OCI-LY3 (cell line): ENCODE measurements around the gene DGKG.

ENCODE experiments used
- H2AFZ ChIP-seq: fragments of 200-600, 300-600 bp; shearing (Covaris generic); 2 replicates; pipeline ENCODE4 v1.6.0; 2014; ENCODE audit warnings: antibody characterized with exemption, low read depth, low read length
- H3K27ac ChIP-seq: fragments of 200-600, 300-600 bp; sonication (generic); 2 replicates; pipeline ENCODE4 v1.5.1; 2014; ENCODE audit warnings: mild to moderate bottlenecking, low read length, moderate library complexity, mixed read lengths
- H3K27me3 ChIP-seq: fragments of 200-600, 300-600 bp; sonication (generic); 2 replicates; pipeline ENCODE4 v1.6.1; 2014; ENCODE audit warnings: low read depth, low read length, mixed read lengths
- H3K36me3 ChIP-seq: fragments of 200-600, 300-600 bp; sonication (generic); replicated peaks from 2 replicates; pipeline ENCODE3; 2014; ENCODE audit warnings: low read depth, low read length, mixed read lengths
- H3K4me1 ChIP-seq: fragments of 300-600, 200-600 bp; sonication (generic); 2 replicates; pipeline ENCODE4 v1.6.1; 2014; ENCODE audit warnings: low read length, mixed read lengths
- H3K4me2 ChIP-seq: fragments of 200-600, 300-600 bp; sonication (generic); 2 replicates; pipeline ENCODE4 v1.6.1; 2014; ENCODE audit warnings: low read length, mixed read lengths
- H3K4me3 ChIP-seq: fragments of 300-600, 200-600 bp; sonication (generic); 2 replicates; pipeline ENCODE4 v1.5.1; 2014; ENCODE audit warnings: antibody characterized with exemption, mild to moderate bottlenecking, low read length, moderate library complexity
- H3K79me2 ChIP-seq: fragments of 300-600, 200-600 bp; shearing (Covaris generic); 2 replicates; pipeline ENCODE4 v1.6.1; 2014; ENCODE audit warnings: mild to moderate bottlenecking, low read length, mixed read lengths
- H3K9ac ChIP-seq: fragments of 300-600, 200-600 bp; shearing (Covaris generic); 2 replicates; pipeline ENCODE4 v1.6.0; 2014; ENCODE audit warnings: mild to moderate bottlenecking, low read length, moderate library complexity
- H3K9me3 ChIP-seq: fragments of 200-600, 300-600 bp; shearing (Covaris generic); 2 replicates; pipeline ENCODE4 v1.6.1; 2014; ENCODE audit warnings: low read length, mixed read lengths; ENCODE audit not compliant: insufficient read depth
- H4K20me1 ChIP-seq: fragments of 200-600, 300-600 bp; sonication (generic); 2 replicates; pipeline ENCODE4 v1.6.1; 2016; ENCODE audit warnings: low read length, mixed read lengths; ENCODE audit not compliant: insufficient read depth
- EZH2phosphoT487 ChIP-seq: fragments of 200-600 bp; shearing (Covaris generic); IDR thresholded peaks from 2 replicates; pipeline ENCODE4 v1.6.1; 2018; ENCODE audit warnings: antibody characterized with exemption, mixed run types, low read depth
- TF ChIP-seq, protein P1 (sequence below): fragments of 200-600, 300-600 bp; sonication (generic); IDR thresholded peaks from 2 replicates; pipeline ENCODE4 v1.5.1; 2014; ENCODE audit warnings: antibody characterized with exemption, low read length, low read depth

The DGKG gene

DNA sequence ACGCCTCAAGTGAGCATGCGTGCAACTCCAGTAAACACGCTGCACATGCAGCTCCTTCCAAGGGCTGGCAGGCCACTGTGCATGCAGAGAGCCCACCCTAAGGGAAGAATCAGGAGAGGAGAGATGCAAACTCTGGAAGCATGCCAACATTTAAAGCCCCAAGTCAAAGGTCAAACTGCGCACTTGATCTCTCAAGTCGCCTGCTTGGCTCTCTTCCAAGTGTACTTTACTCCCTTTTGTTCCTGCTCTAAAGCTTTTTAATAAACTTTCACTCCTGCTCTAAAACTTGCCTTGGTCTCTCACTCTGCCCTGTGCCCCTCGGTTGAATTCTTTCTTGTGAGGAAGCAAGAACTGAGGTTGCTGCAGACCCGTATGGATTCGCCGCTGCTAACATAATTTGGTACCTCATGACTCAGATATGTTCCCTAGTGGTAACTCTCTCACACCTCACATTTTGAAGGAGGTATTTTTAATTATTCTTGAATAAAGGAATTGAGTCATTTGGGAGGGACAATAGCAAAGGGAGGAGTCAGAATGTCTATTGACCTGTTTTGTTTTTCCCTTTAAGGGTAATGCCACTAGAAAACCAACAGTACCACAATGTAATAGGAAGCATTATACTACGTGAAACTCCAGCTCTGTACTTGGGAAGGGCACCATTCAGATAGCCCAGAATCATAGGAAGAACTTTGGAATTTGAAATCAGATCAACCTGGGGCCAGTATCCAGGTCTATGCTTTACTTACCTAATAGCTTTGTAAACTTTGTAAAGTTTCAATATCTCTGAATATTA is 19.6 kb upstream of the DGKG start:
- H3K9me3 ChIP-seq: no peaks in the 10 kb centered on the region
- TF ChIP-seq, protein P1, sequence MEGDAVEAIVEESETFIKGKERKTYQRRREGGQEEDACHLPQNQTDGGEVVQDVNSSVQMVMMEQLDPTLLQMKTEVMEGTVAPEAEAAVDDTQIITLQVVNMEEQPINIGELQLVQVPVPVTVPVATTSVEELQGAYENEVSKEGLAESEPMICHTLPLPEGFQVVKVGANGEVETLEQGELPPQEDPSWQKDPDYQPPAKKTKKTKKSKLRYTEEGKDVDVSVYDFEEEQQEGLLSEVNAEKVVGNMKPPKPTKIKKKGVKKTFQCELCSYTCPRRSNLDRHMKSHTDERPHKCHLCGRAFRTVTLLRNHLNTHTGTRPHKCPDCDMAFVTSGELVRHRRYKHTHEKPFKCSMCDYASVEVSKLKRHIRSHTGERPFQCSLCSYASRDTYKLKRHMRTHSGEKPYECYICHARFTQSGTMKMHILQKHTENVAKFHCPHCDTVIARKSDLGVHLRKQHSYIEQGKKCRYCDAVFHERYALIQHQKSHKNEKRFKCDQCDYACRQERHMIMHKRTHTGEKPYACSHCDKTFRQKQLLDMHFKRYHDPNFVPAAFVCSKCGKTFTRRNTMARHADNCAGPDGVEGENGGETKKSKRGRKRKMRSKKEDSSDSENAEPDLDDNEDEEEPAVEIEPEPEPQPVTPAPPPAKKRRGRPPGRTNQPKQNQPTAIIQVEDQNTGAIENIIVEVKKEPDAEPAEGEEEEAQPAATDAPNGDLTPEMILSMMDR: no peak
- no peak for TF ChIP-seq EZH2phosphoT487
- no peak overlapping the region for H3K27ac ChIP-seq
- H4K20me1 ChIP-seq: no peaks in the 10 kb centered on the region
- H3K79me2 ChIP-seq: no peaks in the 10 kb centered on the region
- H3K27me3 ChIP-seq: no peaks in the 10 kb centered on the region
- H2AFZ ChIP-seq: no peak overlapping the region
- peak overlapping the region; percentile 49 for H3K4me2 ChIP-seq
- H3K4me1 ChIP-seq: peaks cover 37% of the 10 kb centered on the region
- no peaks in the 10 kb centered on the region for H3K36me3 ChIP-seq
- H3K9ac ChIP-seq: no peak overlapping the region
- H3K4me3 ChIP-seq: peak overlapping the region; percentile 0; the same call in 1 of the 2 replicates

DNA sequence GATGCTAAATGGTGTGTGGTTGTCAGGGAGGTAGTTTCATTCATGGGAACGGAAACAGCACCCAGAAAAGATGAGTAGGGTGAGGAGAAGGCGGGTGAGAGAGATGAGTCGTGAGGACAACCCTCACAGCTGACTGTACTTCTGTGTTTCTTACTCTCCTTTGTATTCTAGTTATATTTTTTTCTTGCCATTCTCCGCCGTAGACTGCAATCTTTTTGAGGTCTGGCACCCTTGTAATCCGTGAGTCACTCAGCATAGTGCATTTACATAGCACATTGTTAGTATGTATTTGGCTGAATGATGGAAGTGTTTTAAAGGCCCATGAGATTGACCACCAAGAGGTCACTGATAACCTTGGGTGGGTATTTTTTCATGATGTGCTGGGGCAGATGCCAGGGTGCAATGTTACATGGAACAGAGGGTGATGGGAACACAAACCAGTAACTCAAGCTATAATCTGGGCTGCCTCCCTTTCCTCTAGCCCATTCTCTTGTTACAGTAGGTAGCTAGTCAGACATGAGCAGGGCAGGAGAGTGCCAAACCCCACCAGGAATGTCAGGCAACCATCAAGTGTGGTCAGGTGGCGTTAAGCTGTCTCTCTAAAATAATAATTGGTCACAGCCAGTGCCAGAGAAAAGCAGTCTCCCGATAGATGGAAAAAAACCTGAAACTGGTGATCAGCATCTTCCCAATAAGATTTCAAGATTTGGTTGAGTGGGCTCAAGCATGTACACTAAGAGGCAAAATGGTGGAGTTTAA is 18.8 kb upstream of the DGKG start:
- Histone ChIP-seq H3K9me3 (no peaks in the 10 kb centered on the region), H3K4me1 (peaks cover 37% of the 10 kb centered on the region), H3K9ac (no peak overlapping the region), H3K36me3 (no peaks in the 10 kb centered on the region), H3K27me3 (peaks cover 6% of the 10 kb centered on the region; the same call in 1 of the 2 replicates), H3K79me2 (no peaks in the 10 kb centered on the region), H4K20me1 (no peaks in the 10 kb centered on the region), H3K4me2 (no peak overlapping the region), H3K4me3 (no peak overlapping the region), H2AFZ (no peak overlapping the region), H3K27ac (no peak overlapping the region)
- TF ChIP-seq, protein P1: no peak
- no peak for TF ChIP-seq EZH2phosphoT487

DNA sequence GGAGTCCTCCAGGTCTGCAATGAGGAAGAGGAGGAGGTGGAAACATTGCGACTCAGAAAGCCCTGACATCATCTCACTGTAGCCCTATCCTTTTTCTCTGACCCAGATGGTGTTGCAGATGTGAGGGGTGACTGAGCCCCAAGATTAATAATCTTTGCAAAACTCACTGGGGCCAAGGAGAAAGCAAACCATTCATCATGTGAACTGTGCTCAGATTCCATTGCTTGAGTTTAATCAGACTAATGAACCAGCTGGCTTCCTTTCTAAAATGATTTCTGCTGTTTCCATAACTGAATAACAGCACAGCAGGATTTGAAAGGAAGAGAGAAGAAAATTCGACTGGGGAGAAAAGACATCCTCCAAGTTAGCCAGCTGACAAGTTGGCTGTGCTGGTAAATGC is 13.4 kb upstream of the DGKG start:
- no peaks in the 10 kb centered on the region for H3K4me1 ChIP-seq
- no peak overlapping the region for H3K27ac ChIP-seq
- H2AFZ ChIP-seq: no peak overlapping the region
- H3K79me2 ChIP-seq: no peaks in the 10 kb centered on the region
- no peak overlapping the region for H3K4me2 ChIP-seq
- H3K9me3 ChIP-seq: no peaks in the 10 kb centered on the region
- H3K27me3 ChIP-seq: peaks cover 39% of the 10 kb centered on the region
- H4K20me1 ChIP-seq: no peaks in the 10 kb centered on the region
- no peak overlapping the region for H3K9ac ChIP-seq
- no peaks in the 10 kb centered on the region for H3K36me3 ChIP-seq
- no peak overlapping the region for H3K4me3 ChIP-seq
- TF ChIP-seq, protein P1: no peak
- no peak for TF ChIP-seq EZH2phosphoT487

DNA sequence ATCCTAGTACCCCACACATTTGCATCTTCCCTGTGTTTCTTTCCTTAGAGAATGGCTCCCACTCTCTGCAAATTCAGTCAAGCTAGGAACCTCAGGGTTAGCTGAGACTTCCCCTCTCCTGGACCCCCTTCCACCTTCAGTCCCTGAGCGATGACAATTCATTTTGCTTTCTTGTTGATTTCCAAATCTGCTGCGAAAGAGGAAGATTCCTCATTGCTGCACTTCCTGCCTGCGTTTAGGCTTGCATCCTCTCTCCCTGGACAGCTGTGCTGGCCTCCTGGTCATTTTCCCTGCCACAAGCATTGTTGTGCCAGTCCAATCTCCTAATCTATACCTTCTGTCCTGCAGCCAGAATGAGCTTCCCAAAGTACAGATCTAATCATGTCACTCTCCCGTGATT is 12.3 kb upstream of the DGKG start:
- Histone ChIP-seq H3K4me1 (no peaks in the 10 kb centered on the region), H3K9ac (no peak overlapping the region), H3K27ac (no peak overlapping the region), H3K36me3 (no peaks in the 10 kb centered on the region), H3K27me3 (peaks cover 39% of the 10 kb centered on the region), H3K9me3 (no peaks in the 10 kb centered on the region), H3K4me2 (no peak overlapping the region), H3K4me3 (no peak overlapping the region), H3K79me2 (no peaks in the 10 kb centered on the region), H2AFZ (no peak overlapping the region), H4K20me1 (no peaks in the 10 kb centered on the region)
- no peak for TF ChIP-seq EZH2phosphoT487
- TF ChIP-seq, protein P1: no peak
